ENCODE data around the gene SLC35G1. TPM values are rescaled to one million over a fixed set of nuclear protein-coding genes. Genes with fewer than 3 reads are reported as not detected.

SLC35G1 gene
- total RNA-seq, 1 experiment from 2014 or later, result 9.4 TPM

GRCh38 chr10:93941606-93942005 lies 47.8 kb downstream of the SLC35G1 start (continued):
- no peak for TF ChIP-seq SIN3A (IDR thresholded peaks at IDR 0.05; ENCODE audit: low read depth)
- TF ChIP-seq, protein P1, sequence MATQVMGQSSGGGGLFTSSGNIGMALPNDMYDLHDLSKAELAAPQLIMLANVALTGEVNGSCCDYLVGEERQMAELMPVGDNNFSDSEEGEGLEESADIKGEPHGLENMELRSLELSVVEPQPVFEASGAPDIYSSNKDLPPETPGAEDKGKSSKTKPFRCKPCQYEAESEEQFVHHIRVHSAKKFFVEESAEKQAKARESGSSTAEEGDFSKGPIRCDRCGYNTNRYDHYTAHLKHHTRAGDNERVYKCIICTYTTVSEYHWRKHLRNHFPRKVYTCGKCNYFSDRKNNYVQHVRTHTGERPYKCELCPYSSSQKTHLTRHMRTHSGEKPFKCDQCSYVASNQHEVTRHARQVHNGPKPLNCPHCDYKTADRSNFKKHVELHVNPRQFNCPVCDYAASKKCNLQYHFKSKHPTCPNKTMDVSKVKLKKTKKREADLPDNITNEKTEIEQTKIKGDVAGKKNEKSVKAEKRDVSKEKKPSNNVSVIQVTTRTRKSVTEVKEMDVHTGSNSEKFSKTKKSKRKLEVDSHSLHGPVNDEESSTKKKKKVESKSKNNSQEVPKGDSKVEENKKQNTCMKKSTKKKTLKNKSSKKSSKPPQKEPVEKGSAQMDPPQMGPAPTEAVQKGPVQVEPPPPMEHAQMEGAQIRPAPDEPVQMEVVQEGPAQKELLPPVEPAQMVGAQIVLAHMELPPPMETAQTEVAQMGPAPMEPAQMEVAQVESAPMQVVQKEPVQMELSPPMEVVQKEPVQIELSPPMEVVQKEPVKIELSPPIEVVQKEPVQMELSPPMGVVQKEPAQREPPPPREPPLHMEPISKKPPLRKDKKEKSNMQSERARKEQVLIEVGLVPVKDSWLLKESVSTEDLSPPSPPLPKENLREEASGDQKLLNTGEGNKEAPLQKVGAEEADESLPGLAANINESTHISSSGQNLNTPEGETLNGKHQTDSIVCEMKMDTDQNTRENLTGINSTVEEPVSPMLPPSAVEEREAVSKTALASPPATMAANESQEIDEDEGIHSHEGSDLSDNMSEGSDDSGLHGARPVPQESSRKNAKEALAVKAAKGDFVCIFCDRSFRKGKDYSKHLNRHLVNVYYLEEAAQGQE (IDR thresholded peaks at IDR 0.05; ENCODE audit: low read depth), result no peak
- TF ChIP-seq, protein P2, sequence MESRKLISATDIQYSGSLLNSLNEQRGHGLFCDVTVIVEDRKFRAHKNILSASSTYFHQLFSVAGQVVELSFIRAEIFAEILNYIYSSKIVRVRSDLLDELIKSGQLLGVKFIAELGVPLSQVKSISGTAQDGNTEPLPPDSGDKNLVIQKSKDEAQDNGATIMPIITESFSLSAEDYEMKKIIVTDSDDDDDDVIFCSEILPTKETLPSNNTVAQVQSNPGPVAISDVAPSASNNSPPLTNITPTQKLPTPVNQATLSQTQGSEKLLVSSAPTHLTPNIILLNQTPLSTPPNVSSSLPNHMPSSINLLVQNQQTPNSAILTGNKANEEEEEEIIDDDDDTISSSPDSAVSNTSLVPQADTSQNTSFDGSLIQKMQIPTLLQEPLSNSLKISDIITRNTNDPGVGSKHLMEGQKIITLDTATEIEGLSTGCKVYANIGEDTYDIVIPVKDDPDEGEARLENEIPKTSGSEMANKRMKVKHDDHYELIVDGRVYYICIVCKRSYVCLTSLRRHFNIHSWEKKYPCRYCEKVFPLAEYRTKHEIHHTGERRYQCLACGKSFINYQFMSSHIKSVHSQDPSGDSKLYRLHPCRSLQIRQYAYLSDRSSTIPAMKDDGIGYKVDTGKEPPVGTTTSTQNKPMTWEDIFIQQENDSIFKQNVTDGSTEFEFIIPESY (IDR thresholded peaks at IDR 0.05; ENCODE audit: extremely low read depth, insufficient replicate concordance, low read length), result no peak

DNA sequence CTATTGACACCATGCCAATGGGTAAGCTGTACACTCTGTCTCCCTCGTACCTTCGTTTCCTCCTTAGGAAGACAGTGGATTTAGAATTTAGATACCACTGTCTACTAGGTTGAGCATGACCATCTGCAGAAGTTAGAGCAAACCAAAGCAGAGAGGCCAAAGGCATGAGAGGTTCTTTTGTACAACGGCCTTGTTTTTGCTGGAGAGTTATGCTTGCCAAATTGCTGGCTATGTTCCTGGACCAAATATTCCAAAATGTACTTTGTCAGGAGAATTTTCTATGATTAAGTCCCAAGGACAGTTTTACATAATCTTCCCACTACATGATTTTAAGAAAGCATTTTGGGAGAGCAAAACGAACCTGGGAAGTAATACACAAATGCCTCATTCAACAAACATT lies 52.0 kb downstream of the SLC35G1 start:
- no peak for ATAC-seq
- ChIA-PET POLR2A (no interaction called here), CTCF (no interaction called here), RAD21 (ENCODE audit: low non-redundant PET in 1 of 2, low total read pairs in 2 of 2, uncharacterized antibody in 2 of 2, unreplicated experiment in 2 of 2) (no interaction called here)
- Histone ChIP-seq H3K4me2 (ENCODE audit: low read length) (no peak overlapping the region), H2AFZ (ENCODE audit: low read depth, low read length, poor library complexity, severe bottlenecking) (no peak overlapping the region), H3K79me2 (ENCODE audit: insufficient read depth, low read length) (no peaks in the 10 kb centered on the region), H3K27ac (ENCODE audit: low read depth, low read length) (no peak overlapping the region), H3K9me3 (ENCODE audit: control insufficient read depth in 1 of 2, insufficient read depth in 1 of 2, low read depth in 1 of 2, low read length in 2 of 2) (no peaks in the 10 kb centered on the region), H3K4me1 (ENCODE audit: control insufficient read depth in 1 of 2, insufficient read depth in 2 of 2, low read length in 2 of 2) (no peaks in the 10 kb centered on the region), H3K36me3 (ENCODE audit: control insufficient read depth in 1 of 2, insufficient read depth in 2 of 2, low read length in 2 of 2) (no peaks in the 10 kb centered on the region), H3K9ac (ENCODE audit: low read length) (no peak overlapping the region), H3K27me3 (ENCODE audit: insufficient read depth, low read length) (no peaks in the 10 kb centered on the region), H3K9me2 (ENCODE audit: insufficient read depth) (no peaks in the 10 kb centered on the region), H4K20me1 (ENCODE audit: insufficient read depth) (no peaks in the 10 kb centered on the region), H3K4me3 (replicated peaks in 1 of 2; ENCODE audit: low read depth in 1 of 2, low read length in 2 of 2) (no peak overlapping the region)
- BruUV-seq (replicated peaks), result no TSS peak
- intact Hi-C loops (cut with micrococcal nuclease), result no loop called here
- DNase-seq (ENCODE audit: low read depth, low spot score), result no peak
- TF ChIP-seq CBX3 (IDR thresholded peaks at IDR 0.05; ENCODE audit: low read depth) (no peak), SIN3A (IDR thresholded peaks at IDR 0.05; ENCODE audit: low read depth) (no peak), TCF7L2 (IDR thresholded peaks at IDR 0.05; ENCODE audit: borderline replicate concordance, extremely low read depth, insufficient read depth, insufficient read length) (no peak), SP1 (IDR thresholded peaks at IDR 0.05; ENCODE audit: low read depth) (no peak), JUND (IDR thresholded peaks at IDR 0.05) (no peak), POLR2A (IDR thresholded peaks at IDR 0.05; ENCODE audit: borderline replicate concordance, extremely low read depth, insufficient read depth, insufficient read length) (no peak), YY1 (IDR thresholded peaks at IDR 0.05; ENCODE audit: extremely low read depth, insufficient replicate concordance, low read depth, low read length) (no peak), EGR1 (IDR thresholded peaks at IDR 0.05; ENCODE audit: low read depth) (no peak), EZH2phosphoT487 (IDR thresholded peaks at IDR 0.05; ENCODE audit: borderline replicate concordance) (no peak), RAD21 (IDR thresholded peaks at IDR 0.05; ENCODE audit: low read depth) (no peak), SRF (IDR thresholded peaks at IDR 0.05; ENCODE audit: low read depth) (no peak), CEBPB (IDR thresholded peaks at IDR 0.05; ENCODE audit: low read depth) (no peak), ELF1 (IDR thresholded peaks at IDR 0.05; ENCODE audit: borderline replicate concordance, low read depth) (no peak), ATF3 (IDR thresholded peaks at IDR 0.05) (no peak), CTCF (IDR thresholded peaks at IDR 0.05 in 2 of 3, conservative IDR thresholded peaks at IDR 0.05 in 1 of 3; ENCODE audit: borderline replicate concordance in 1 of 3, insufficient read depth in 1 of 3, low read depth in 2 of 3, low read length in 2 of 3) (no peak)
- TF ChIP-seq, protein P3, sequence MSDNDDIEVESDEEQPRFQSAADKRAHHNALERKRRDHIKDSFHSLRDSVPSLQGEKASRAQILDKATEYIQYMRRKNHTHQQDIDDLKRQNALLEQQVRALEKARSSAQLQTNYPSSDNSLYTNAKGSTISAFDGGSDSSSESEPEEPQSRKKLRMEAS (IDR thresholded peaks at IDR 0.05), result no peak
